Endodermal cell (in vitro differentiated cells): ENCODE data around the gene AGT. TPM values are rescaled to one million over a fixed set of nuclear protein-coding genes. Genes with fewer than 3 reads are reported as not detected.

Source experiments
- DNase-seq: peaks from one replicate; pipeline ENCODE4 v3.0.0-alpha.2; 2017
- H3K27ac ChIP-seq: 2 replicates; pipeline ENCODE4 v1.5.1; 2013; ENCODE audit warnings: mild to moderate bottlenecking, low read depth, low read length, moderate library complexity
- H3K27me3 ChIP-seq: 2 replicates; pipeline ENCODE4 v1.6.1; 2013; ENCODE audit warnings: mild to moderate bottlenecking, low read length, moderate library complexity; ENCODE audit not compliant: insufficient read depth, control insufficient read depth, poor library complexity, severe bottlenecking
- H3K36me3 ChIP-seq: 2 replicates; pipeline ENCODE4 v1.7.0; 2013; ENCODE audit warnings: mild to moderate bottlenecking, low read length, moderate library complexity; ENCODE audit not compliant: control insufficient read depth, insufficient read depth
- H3K4me1 ChIP-seq: one replicate; pipeline ENCODE4 v1.7.0; 2013; ENCODE audit warnings: low read length; ENCODE audit not compliant: control insufficient read depth, insufficient read depth
- H3K4me3 ChIP-seq: 2 replicates; pipeline ENCODE4 v1.5.1; 2013; ENCODE audit warnings: mild to moderate bottlenecking, low read length, moderate library complexity
- H3K9ac ChIP-seq: 2 replicates; pipeline ENCODE4 v1.6.1; 2013; ENCODE audit warnings: mild to moderate bottlenecking, low read length, moderate library complexity; ENCODE audit not compliant: poor library complexity, severe bottlenecking; ENCODE audit errors: extremely low read depth
- H3K9me3 ChIP-seq: 2 replicates; pipeline ENCODE4 v1.6.1; 2013; ENCODE audit warnings: mild to moderate bottlenecking, low read length, moderate library complexity; ENCODE audit not compliant: control insufficient read depth
- H3K27ac Mint-ChIP-seq: 2 replicates; pipeline ENCODE4 v1.8.0; 2020; ENCODE audit warnings: mixed read lengths
- H3K27me3 Mint-ChIP-seq: 2 replicates; pipeline ENCODE4 v1.8.0; 2021; ENCODE audit warnings: mild to moderate bottlenecking, mixed read lengths; ENCODE audit not compliant: insufficient read depth
- H3K36me3 Mint-ChIP-seq: 2 replicates; pipeline ENCODE4 v1.8.0; 2020; ENCODE audit warnings: low read depth, mixed read lengths
- H3K4me1 Mint-ChIP-seq: 2 replicates; pipeline ENCODE4 v1.8.0; 2020; ENCODE audit warnings: mixed read lengths
- H3K4me3 Mint-ChIP-seq: 2 replicates; pipeline ENCODE4 v1.8.0; 2020; ENCODE audit warnings: mild to moderate bottlenecking, moderate library complexity, mixed read lengths
- H3K9me3 Mint-ChIP-seq: 2 replicates; pipeline ENCODE4 v1.8.0; 2020; ENCODE audit warnings: mild to moderate bottlenecking, mixed read lengths
- CTCF ChIP-seq: fragments of 200-600 bp; sonication (generic); conservative IDR thresholded peaks from 2 replicates; pipeline ENCODE4 v1.5.0; 2021; ENCODE audit warnings: antibody characterized with exemption, mild to moderate bottlenecking
- WGBS, 2 experiments: methylation state at CpG; one replicate each; pipeline versions ENCODE4 v1.1.5 to v1.1.7; 2013; ENCODE audit warnings: missing lambda C conversion rate in 2 of 2, mixed read lengths in 1 of 2; ENCODE audit not compliant: insufficient coverage in 1 of 2, insufficient read length in 1 of 2; 5-methylcytosine and 5-hydroxymethylcytosine counted together
- total RNA-seq, 2 donors: library from RNA; stranded (reverse); fragmentation: NEBNext Ultra II Directional in 1 of 2; extraction: Animal tissue kit (Norgen Biotek cat#: 25700) in 1 of 2; gene quantifications; 2 replicates in 1 of 2; 3 replicates in 1 of 2; pipeline ENCODE4 v1.2.1, GENCODE V29; 2021

The AGT gene
- total RNA-seq, 2 donors from 2014 or later = not detected

- Histone ChIP-seq H3K4me3 (no peak overlapping the region), H3K36me3 (no peaks in the 10 kb centered on the region), H3K9ac (no peak overlapping the region), H3K9me3 (no peaks in the 10 kb centered on the region), H3K4me1 (peaks cover 13% of the 10 kb centered on the region), H3K27me3 (no peaks in the 10 kb centered on the region), H3K27ac (no peak overlapping the region)
- no peak for DNase-seq
- Mint-ChIP-seq H3K9me3 (no peaks in the 10 kb centered on the region), H3K36me3 (no peaks in the 10 kb centered on the region), H3K4me1 (peaks cover 51% of the 10 kb centered on the region), H3K27ac (no peak overlapping the region), H3K4me3 (no peak overlapping the region), H3K27me3 (no peaks in the 10 kb centered on the region)
- WGBS, 2 experiments = 75 to 83% methylated on average over 8 to 16 of the region's 16 CpGs
- no peak for TF ChIP-seq CTCF
These were observed 34.2 kb upstream of the AGT start for GRCh38 chr1:230747890-230748800.

- 85 to 90% methylated on average over 9 to 14 of the region's 14 CpGs for WGBS, 2 experiments
- no peak within 1 kb of the TSS for H3K27ac Mint-ChIP-seq
- H3K27ac ChIP-seq = no peak within 1 kb of the TSS
These were observed 33.3 kb upstream of the AGT start, which contains the start of gene CAPN9 for GRCh38 chr1:230747127-230747730. Gene CAPN9, plus strand, starts transcription at chr1:230747388. Its CDS starts 109 bp downstream, at chr1:230747497.

GRCh38 chr1:230746617-230747016 lies 32.7 kb upstream of the AGT start:
- peaks cover 37% of the 10 kb centered on the region for H3K4me1 Mint-ChIP-seq
- Histone ChIP-seq H3K4me3 (no peak overlapping the region), H3K27ac (no peak overlapping the region), H3K9ac (no peak overlapping the region), H3K27me3 (no peaks in the 10 kb centered on the region), H3K9me3 (no peaks in the 10 kb centered on the region), H3K4me1 (peaks cover 3% of the 10 kb centered on the region), H3K36me3 (no peaks in the 10 kb centered on the region)
- no peaks in the 10 kb centered on the region for H3K36me3 Mint-ChIP-seq
- WGBS, 2 experiments = 91 to 92% methylated on average over 3 to 4 of the region's 4 CpGs
- no peaks in the 10 kb centered on the region for H3K9me3 Mint-ChIP-seq
- no peak overlapping the region for H3K27ac Mint-ChIP-seq
- no peak overlapping the region for H3K4me3 Mint-ChIP-seq
- TF ChIP-seq CTCF = no peak
- no peak for DNase-seq
- no peaks in the 10 kb centered on the region for H3K27me3 Mint-ChIP-seq

More at GRCh38 chr1:230747127-230747730, 33.3 kb upstream of the AGT start, which contains the start of gene CAPN9:
- no peak for DNase-seq
- H3K27me3 ChIP-seq = no peaks in the 10 kb centered on the region
- H3K27me3 Mint-ChIP-seq = no peaks in the 10 kb centered on the region
- peaks cover 8% of the 10 kb centered on the region for H3K4me1 ChIP-seq
- no peaks in the 10 kb centered on the region for H3K9me3 Mint-ChIP-seq
- no peaks in the 10 kb centered on the region for H3K9me3 ChIP-seq
- H3K4me3 Mint-ChIP-seq = no peak within 1 kb of the TSS
- no peaks in the 10 kb centered on the region for H3K36me3 Mint-ChIP-seq
- H3K9ac ChIP-seq = no peak within 1 kb of the TSS
- peaks cover 42% of the 10 kb centered on the region for H3K4me1 Mint-ChIP-seq
- TF ChIP-seq CTCF = no peak
- no peak within 1 kb of the TSS for H3K4me3 ChIP-seq
- H3K36me3 ChIP-seq = no peaks in the 10 kb centered on the region
